Thyroid gland (tissue), 4 donors: ENCODE measurements around the gene BHLHA15.

Source experiments
- CTCF ChIP-seq, 6 experiments: fragments of 200-600 bp in 3 of 6; fragments of 450-650 bp in 3 of 6; sonication (generic) in 3 of 6; IDR thresholded peaks; one replicate each; pipeline ENCODE4 v1.5.1; 2016 to 2019; ENCODE audit warnings: antibody characterized with exemption in 6 of 6, mild to moderate bottlenecking in 2 of 6, inconsistent platforms in 1 of 6, moderate library complexity in 1 of 6
- POLR2A ChIP-seq, 2 donors: fragments of 450-650 bp; IDR thresholded peaks; one replicate each; pipeline ENCODE4 v1.6.1; 2017; ENCODE audit warnings: antibody characterized with exemption in 2 of 2, mild to moderate bottlenecking in 2 of 2, moderate library complexity in 1 of 2

GRCh38 chr7:98229441-98229840 is 18.2 kb downstream of the BHLHA15 start:
- no peak for TF ChIP-seq POLR2A (IDR thresholded peaks at IDR 0.05)
- TF ChIP-seq CTCF (IDR thresholded peaks at IDR 0.05), result no peak
